HG03432 (cell line): ENCODE measurements around the gene KAZN.

Experiments used
- ATAC-seq: cut with Tn5 transposase; IDR thresholded peaks from one replicate; pipeline ENCODE4 v1.9.1; 2021; ENCODE audit warnings: mild to moderate bottlenecking, moderate library complexity; ENCODE audit not compliant: unreplicated experiment

Gene KAZN

DNA sequence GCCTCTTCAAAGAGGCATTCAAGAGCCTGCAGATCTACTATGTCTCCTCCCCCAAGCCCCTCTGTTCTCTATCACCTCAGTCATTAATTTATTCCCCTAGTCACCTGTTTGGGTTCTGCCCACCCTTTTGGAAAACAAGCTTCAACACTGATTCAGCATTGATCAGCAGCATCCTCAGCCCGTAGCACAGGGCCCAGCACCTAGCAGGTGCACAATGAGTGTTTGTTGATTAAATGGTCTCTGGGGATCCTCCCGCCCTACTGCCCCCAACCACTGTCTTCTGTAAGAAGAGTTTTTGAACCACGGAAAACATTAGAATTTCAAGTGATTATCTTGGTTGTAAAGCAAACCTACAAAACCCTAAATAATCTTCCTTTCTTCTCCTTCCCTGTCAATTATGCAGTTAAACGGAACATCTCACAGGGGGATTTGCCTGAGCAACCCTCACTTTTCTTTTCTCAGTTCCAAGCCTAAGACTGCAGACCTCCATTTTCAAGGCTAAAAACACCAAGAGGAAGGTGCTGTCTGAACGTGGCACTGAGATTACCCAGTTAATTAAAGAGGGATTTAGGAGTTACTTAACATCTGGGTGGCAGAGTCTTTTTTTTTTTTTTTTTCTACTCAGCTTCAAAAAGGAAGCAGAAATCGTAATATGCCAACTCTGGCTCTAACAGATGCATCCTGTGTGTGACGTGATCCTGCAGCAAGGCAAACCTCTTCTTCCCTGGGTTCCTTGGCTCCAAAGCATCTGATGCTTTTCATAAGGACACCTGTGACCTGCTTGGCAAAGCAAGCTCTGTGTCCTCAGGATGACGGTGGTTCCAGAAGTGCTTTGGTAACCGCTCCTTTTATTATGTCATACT is 163.0 kb downstream of the KAZN start:
- no peak for ATAC-seq

GRCh38 chr1:14763977-14764376 is 165.5 kb downstream of the KAZN start:
- ATAC-seq = no peak

- ATAC-seq = no peak
Observed at GRCh38 chr1:14765773-14766172, 167.3 kb downstream of the KAZN start.

DNA sequence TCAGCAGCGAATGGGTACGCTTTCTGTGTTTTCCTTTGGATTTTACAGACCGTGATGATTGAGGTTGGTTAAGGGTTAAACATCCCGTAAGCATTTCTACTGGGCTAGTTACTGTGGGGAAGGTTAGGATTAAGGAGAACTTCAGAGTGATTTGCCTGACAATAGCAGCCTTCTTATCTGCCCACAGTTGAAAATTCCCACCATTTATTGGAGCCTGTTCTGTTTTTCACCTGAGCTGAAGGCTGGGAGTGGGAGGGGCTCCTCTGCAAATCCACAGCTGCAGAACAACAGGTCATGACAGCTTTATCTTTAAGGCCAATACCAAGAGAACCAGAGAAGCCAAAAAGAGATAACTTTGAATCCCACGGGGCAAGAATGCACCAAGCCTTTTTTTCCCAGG is 168.6 kb downstream of the KAZN start:
- no peak for ATAC-seq

- ATAC-seq = no peak
Observed at GRCh38 chr1:14768582-14769304, 170.3 kb downstream of the KAZN start.

DNA sequence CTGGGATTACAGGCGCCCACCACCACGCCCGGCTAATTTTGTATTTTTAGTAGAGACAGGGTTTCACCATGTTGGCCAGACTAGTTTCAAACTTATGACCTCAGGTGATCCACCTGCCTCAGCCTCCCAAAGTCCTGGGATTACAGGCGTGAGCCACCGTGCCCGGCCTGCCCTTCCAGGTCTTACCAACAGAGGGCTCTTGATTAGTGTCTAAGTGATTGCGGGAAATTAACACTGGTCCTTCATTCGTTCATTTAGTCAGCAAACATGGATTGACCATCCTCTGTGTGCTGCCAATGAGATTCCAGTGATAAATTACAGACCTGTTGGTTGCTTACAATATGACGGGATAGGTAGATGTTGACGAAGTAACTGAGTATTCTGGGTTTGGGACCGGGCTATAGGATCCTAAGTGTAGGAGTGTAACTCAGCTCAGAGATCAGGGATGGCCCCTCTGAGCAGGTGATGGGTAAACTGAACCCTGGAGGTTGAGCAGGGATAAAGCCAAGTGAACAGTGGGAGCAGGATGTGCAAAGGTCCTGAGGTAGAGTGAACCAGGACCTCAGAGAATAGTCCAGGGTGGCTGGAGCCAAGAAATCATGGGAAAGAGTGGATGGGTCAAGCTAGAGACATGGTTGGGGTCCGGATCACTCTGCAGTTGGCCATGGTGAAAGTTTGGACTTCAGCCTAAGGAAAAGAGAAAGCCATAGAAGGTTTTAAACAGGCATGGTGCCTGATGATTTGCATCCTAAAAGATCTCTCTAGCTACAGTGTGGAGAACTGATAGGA is 171.2 kb downstream of the KAZN start:
- ATAC-seq = no peak

DNA sequence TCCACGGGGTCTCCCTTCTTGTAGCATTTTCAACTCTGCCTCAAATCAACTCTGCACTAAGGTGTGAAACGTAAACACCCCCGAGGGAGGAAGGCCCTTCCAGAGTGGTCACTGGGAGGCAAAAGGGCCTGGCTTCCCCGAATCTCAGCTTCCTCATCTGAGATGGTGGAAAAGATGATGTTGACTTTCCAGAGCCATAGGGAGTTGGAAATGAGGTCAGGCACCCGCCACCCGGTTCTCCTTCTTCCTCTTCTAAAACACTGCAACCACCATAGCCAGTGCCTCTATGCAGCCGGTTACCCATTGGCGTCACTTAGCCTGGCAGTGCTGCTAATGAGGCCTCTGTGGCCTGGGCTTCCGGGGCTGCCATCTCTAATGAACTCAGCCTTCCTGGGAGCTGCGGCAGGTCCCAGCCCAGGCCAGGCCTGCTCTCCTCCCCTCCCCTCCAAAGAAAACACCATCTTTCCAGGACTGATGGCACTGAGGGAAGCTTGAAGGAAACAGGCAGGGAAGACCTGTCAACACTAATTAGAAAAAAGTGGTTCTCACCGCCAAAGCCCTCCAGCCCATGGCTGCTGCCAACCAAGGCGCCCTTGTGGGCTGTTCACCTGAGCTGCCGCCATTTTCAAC is 175.0 kb downstream of the KAZN start:
- no peak for ATAC-seq

DNA sequence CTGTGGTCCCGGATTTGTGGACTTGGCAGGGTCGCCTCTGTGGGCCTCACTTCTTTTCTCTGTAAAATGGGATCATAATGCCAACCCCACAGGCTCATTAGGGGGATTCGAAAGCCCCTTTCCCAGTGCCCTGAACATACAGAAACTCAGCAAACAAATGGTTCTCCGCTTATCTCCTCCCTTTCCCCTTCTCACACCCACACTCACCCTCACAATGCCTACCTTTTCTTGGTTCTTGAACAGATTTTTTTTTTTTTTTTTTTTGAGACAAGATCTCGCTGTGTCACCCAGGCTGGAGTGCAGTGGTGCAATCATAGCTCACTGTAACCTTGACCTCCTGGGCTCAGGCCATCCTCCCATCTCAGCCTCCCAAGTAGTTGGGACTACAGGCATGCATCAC is 175.7 kb downstream of the KAZN start:
- ATAC-seq = no peak

GRCh38 chr1:14774988-14775387 is 176.5 kb downstream of the KAZN start:
- no peak for ATAC-seq

DNA sequence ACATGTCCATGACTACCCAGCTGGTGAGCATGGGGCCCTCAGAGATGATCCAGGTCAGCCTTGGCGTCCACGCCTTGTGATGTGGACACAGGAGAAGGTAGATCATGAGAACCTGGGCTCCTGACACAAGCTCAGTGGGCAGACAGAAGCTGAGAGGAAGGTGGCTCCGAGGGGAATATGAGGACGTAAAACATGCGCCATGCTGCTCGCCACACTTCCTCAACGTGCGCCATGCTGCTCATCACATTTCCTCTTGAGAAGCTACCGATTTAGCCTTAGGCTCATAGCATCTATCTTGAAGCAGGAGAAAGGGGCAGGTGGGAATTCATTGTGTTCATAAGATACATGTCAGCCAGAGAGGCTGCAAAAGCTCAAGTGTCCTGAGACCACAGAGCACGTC is 176.9 kb downstream of the KAZN start:
- no peak for ATAC-seq

DNA sequence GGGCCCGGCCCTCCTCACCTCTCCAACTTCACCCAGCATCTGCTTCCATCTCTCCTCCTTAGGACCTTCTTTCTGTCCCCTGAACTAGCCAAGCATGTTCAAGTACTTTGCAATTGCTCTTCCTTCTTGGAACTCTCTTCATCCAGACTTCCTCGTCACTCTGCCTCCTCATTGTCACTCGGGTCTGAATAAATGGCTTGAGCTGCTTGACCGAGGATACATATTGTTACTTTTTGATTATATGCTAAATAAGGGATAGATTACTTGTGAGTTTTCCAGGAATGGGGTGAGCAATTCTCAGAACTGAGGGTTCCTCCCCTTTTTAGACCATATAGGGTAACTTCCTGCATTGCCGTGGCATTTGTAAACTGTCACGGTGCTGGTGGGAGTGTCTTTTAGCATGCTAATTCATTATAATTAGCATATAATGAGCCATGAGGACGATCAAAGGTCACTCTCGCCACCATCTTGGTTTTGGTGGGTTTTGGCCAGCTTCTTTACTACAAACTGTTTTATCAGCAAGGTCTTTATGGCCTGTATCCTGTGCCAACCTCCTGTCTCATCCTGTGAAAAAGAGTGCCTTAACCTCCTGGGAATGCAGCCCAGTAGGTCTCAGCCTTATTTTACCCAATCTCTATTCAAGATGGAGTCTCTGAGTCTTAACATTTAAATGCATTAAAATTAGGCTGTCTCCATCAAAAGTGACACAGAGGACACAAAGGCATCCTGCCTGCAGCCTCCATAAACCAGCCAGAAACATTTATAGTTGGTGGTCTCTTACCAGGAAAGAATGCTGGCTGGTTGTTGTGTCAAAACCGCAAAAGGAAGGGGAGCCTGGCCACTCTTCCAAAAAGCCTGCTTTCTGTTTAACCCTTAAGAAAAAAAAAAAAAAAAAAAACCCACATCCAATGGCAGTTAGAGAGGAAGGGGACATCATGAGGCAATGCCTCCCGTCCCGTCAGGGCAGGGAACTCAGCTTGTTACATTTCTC is 179.3 kb downstream of the KAZN start:
- no peak for ATAC-seq

DNA sequence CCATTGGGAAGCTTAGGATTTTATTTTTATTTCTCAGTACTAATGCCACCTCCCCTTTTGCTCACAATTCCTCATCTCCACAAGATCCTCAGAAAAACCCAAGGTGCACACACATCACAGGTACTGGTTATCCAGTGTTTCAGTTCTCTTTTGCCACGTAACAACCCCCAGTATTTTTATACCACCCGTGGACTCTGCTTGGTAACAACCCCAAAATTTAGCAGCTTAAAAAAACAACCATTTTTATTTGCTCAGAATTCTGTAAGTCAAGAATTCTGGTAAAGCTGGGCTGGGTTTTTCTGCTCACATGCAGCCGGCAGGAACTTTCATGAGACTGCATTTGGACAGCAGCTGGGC is 180.0 kb downstream of the KAZN start:
- no peak for ATAC-seq

GRCh38 chr1:14778898-14779865 is 180.7 kb downstream of the KAZN start:
- no peak for ATAC-seq

GRCh38 chr1:14780271-14780670 is 181.8 kb downstream of the KAZN start:
- no peak for ATAC-seq

- no peak for ATAC-seq
Observed at GRCh38 chr1:14781811-14782210, 183.3 kb downstream of the KAZN start.

GRCh38 chr1:14782741-14783591 is 184.5 kb downstream of the KAZN start:
- no peak for ATAC-seq

DNA sequence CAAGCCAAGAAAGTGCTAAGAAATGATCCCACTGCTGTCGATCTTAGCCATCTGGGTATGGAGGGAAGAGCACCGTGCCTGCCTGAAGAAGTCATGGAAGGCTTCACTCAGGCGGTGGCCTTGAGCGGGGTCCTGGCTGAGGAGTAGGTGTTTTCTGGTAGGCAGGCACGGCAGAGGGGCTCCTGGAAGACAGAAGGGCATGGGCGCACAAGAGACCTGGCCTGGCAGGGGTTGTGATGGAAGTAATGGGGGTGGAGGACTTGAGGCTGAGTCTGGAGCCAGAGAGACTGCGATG is 185.1 kb downstream of the KAZN start:
- ATAC-seq = no peak
